ENCODE measurements around the gene FAM234B. TPM values are rescaled to one million over a fixed set of nuclear protein-coding genes. Genes with fewer than 3 reads are reported as not detected.

FAM234B gene
- total RNA-seq, 6 donors from 2014 or later, result 3.1 to 16.2 (median 8.8) TPM

DNA sequence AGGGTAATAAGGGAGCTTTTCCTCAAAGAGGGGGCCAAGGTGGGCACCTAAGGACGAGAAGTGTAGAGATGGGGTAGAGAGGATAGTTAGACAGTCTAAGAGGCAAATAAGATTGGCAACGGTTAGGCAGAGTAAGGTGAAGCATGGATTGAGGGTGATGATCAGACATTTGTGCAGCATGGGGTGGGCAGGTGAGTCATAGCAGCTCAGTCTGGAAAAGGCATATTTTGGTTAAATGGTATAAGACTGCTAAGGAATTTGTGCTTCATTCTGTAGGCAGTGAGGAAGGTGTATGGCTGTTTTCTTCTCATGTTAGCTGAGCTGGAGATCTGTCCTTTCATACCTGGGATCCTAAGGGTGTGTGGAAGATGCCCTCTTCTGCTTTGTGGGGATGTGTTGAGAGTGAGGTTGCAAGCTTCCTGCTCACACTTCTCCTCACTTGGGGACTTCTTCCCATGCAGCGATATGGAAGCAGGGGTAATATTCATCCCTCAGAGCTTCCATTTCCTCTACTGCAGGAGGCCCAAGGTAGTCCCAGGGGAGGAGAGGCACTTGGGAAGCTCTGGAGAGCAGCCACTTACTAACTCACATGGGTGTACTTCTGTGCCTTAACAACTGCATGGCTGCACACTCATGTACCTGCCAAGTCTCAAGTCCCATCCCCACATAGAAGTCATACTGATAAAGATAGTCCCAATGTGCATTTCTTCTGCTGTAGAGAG, 30.4 kb downstream of the FAM234B start:
- Histone ChIP-seq H3K36me3 (peaks cover 0 to 31% (median 4%) of the 10 kb centered on the region in 4 donors), H3K9me3 (no peaks in the 10 kb centered on the region), H3K4me1 (no peaks in the 10 kb centered on the region), H3K27me3 (no peaks in the 10 kb centered on the region), H3K27ac (no peak overlapping the region), H3K4me3 (no peak overlapping the region)
- DNase-seq (no peak), ATAC-seq (ENCODE audit: low FRiP score in 2 of 2) (no peak)
- 90 to 92% methylated on average over 3 of the region's 3 CpGs for WGBS, 2 donors
- no peak for TF ChIP-seq EP300 (IDR thresholded peaks at IDR 0.05)

DNA sequence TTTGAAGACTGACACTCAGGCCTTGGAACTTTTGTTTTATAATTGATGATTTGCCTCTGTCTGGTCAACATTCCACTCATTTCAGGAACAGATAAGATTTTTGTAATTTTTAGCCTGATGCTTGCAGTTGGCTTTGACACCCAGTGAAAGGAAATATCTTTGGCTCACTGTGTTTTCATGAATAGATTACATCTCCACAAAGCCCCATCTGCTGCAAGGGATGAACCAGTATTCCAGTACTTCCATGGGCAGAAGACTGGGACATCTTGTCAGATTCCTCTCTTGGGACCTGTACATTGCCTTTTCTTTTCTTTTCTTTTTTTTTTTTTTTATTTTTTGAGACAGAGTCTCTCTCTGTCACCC, 30.9 kb downstream of the FAM234B start:
- ATAC-seq (ENCODE audit: low FRiP score in 2 of 2) (no peak), DNase-seq (no peak)
- no peaks in the 10 kb centered on the region for H3K4me1 ChIP-seq
- no peak overlapping the region for H3K4me3 ChIP-seq
- TF ChIP-seq CTCF (IDR thresholded peaks at IDR 0.05) (no peak), POLR2A (IDR thresholded peaks at IDR 0.05) (no peak), POLR2AphosphoS5 (IDR thresholded peaks at IDR 0.05) (no peak)
- peaks cover 0 to 28% (median 4%) of the 10 kb centered on the region in 4 donors for H3K36me3 ChIP-seq
- no peaks in the 10 kb centered on the region for H3K9me3 ChIP-seq
- H3K27me3 ChIP-seq, result no peaks in the 10 kb centered on the region
- no peak overlapping the region for H3K27ac ChIP-seq

DNA sequence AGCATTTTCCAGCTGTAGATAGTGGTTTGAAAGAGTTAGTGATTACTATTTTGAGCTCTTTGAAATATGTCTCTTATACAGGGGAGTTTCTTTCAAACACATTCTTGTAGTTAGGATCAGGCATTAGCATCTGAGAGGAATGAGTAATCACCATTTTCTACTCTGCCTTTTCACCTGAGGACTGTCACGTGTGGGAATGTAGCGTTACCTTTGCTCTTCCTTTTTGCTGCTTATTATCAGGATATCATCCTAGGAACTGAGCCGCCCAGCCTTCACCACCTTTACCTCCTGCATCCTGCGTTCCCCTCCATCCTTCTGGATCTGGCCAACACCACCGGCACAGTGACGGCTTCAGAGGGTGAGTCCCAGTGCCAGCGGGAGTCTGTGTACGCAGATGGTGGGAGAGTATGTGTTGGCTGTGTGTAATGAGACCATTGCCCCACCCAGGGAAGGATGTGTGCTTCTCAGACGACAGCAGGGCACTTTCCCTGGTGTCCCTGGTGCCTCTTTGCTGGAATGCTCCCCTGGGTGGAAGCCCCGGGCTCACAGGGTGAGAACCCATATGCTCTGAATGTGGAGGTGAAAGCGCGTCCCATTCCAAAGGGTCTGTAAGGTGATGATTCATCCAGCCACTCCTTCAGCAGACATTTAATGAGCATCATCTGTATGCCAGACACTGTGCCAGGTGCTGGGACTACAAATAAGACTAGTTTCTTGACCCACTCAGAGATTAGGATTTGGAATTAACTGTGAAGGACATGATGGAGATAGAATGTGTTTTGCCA, 31.8 kb downstream of the FAM234B start:
- Histone ChIP-seq H3K27me3 (no peaks in the 10 kb centered on the region), H3K4me1 (no peaks in the 10 kb centered on the region), H3K4me3 (no peak overlapping the region), H3K27ac (no peak overlapping the region), H3K9me3 (no peaks in the 10 kb centered on the region), H3K36me3 (peaks cover 0 to 30% (median 6%) of the 10 kb centered on the region in 4 donors)
- DNase-seq, result no peak
- no peak for ATAC-seq (ENCODE audit: low FRiP score in 2 of 2)
- TF ChIP-seq POLR2AphosphoS5 (IDR thresholded peaks at IDR 0.05), result no peak
- no peak for TF ChIP-seq EP300 (IDR thresholded peaks at IDR 0.05)
- TF ChIP-seq CTCF (IDR thresholded peaks at IDR 0.05), result no peak
- no peak for TF ChIP-seq POLR2A (IDR thresholded peaks at IDR 0.05)
- 94 to 95% methylated on average over 11 to 12 of the region's 12 CpGs for WGBS, 2 donors

DNA sequence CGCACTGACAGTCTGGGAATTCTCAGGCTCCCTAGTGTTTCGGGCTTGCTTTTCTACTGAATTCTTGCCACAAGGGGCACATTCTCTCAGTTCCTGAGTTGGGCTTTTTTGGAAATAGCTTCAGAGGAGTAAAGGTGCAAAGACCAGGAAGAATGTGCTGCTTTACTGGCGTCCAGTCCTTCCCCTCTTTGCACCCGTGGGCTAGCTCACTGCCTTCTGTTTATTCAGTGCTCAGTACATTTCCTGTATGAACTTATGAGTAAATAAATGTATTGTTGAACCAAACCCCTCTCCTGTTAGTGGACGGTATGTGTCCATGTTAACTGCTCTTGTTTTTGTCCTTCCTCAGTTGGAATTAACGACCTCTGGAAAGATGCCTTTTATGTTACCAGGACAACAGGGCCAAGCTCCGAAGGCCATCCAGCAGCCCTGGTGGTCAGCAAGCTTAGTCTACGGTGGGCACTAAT, 35.3 kb downstream of the FAM234B start:
- 74 to 87% methylated on average over 8 of the region's 8 CpGs for WGBS, 2 donors
- ATAC-seq (ENCODE audit: low FRiP score in 2 of 2) (no peak), DNase-seq (no peak)
- Histone ChIP-seq H3K9me3 (no peaks in the 10 kb centered on the region), H3K4me3 (no peak overlapping the region), H3K36me3 (peaks cover 0 to 19% (median 6%) of the 10 kb centered on the region in 4 donors), H3K27ac (no peak overlapping the region), H3K27me3 (no peaks in the 10 kb centered on the region), H3K4me1 (no peaks in the 10 kb centered on the region)
- TF ChIP-seq CTCF (IDR thresholded peaks at IDR 0.05), result no peak
- no peak for TF ChIP-seq POLR2A (IDR thresholded peaks at IDR 0.05)
- TF ChIP-seq POLR2AphosphoS5 (IDR thresholded peaks at IDR 0.05), result no peak

DNA sequence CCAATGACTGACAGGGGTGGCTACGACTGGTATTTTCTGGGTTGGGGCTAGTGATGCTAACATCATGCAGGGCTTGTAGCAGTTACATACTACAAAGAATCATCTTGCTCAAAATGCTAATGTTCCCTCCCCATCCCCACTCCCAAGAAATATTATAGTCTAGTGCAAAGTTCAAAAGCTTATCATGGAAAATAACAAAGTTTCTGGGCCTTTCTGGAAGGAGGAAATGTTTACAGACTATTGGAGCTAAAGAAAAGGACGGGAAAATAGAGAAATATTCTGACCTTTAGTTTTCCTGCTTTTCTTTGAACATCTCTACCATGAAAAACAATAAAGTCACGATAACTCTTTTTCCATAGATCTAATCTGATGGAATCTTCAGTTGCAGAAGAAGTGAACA, 36.1 kb downstream of the FAM234B start:
- DNase-seq, result no peak
- WGBS, 2 donors, result 92% methylated on average over 3 of the region's 3 CpGs
- no peaks in the 10 kb centered on the region for H3K27me3 ChIP-seq
- peaks cover 0 to 19% (median 6%) of the 10 kb centered on the region in 4 donors for H3K36me3 ChIP-seq
- no peak for TF ChIP-seq EP300 (IDR thresholded peaks at IDR 0.05)
- TF ChIP-seq POLR2A (IDR thresholded peaks at IDR 0.05), result no peak
- TF ChIP-seq CTCF (IDR thresholded peaks at IDR 0.05), result no peak
- TF ChIP-seq POLR2AphosphoS5 (IDR thresholded peaks at IDR 0.05), result no peak
- H3K4me3 ChIP-seq, result no peak overlapping the region
- ATAC-seq (ENCODE audit: low FRiP score in 2 of 2), result no peak
- no peak overlapping the region for H3K27ac ChIP-seq
- no peaks in the 10 kb centered on the region for H3K9me3 ChIP-seq
- H3K4me1 ChIP-seq, result no peaks in the 10 kb centered on the region

Measured in upper lobe of left lung (tissue), 6 donors.